Subcutaneous adipose tissue (tissue), 4 donors: ENCODE results near the gene ITCH. TPM values are rescaled to one million over a fixed set of nuclear protein-coding genes. Genes with fewer than 3 reads are reported as not detected.

ENCODE experiments used
- CTCF ChIP-seq: fragments of 450-650 bp; IDR thresholded peaks from one replicate; pipeline ENCODE4 v1.5.1; 2016; ENCODE audit warnings: low read depth, mild to moderate bottlenecking, control low read depth, antibody characterized with exemption, moderate library complexity
- total RNA-seq, 4 donors: library from RNA; depleted of rRNA; stranded (reverse); fragments of >200 nt; gene quantifications; one replicate each; pipeline ENCODE4 v1.1.0, GENCODE V29; 2016

ITCH gene
- total RNA-seq, 4 donors from 2014 or later: 59.0 to 178 (median 74.2) TPM

GRCh38 chr20:34535857-34536256 lies 172.8 kb downstream of the ITCH start:
- TF ChIP-seq CTCF: no peak

GRCh38 chr20:34536798-34537394 lies 173.8 kb downstream of the ITCH start:
- no peak for TF ChIP-seq CTCF

- no peak for TF ChIP-seq CTCF
These were observed 174.6 kb downstream of the ITCH start for GRCh38 chr20:34537651-34538050.

- no peak for TF ChIP-seq CTCF
These were observed 175.6 kb downstream of the ITCH start for GRCh38 chr20:34538671-34539123.

GRCh38 chr20:34539756-34540155 lies 176.7 kb downstream of the ITCH start:
- no peak for TF ChIP-seq CTCF

- TF ChIP-seq CTCF: no peak
These were observed 177.7 kb downstream of the ITCH start for GRCh38 chr20:34540596-34541263.

GRCh38 chr20:34541264-34541901 lies 178.3 kb downstream of the ITCH start:
- TF ChIP-seq CTCF: no peak
